ENCODE data around the gene MUC4. TPM values are rescaled to one million over a fixed set of nuclear protein-coding genes. Genes with fewer than 3 reads are reported as not detected.
"Not testable (repeated sequence)": the region's sequence is repeated elsewhere in the genome, so short reads cannot be mapped to it uniquely, and the experiment has no call there.

The MUC4 gene
- polyA plus RNA-seq, 1 donor from 2014 or later: not detected

DNA sequence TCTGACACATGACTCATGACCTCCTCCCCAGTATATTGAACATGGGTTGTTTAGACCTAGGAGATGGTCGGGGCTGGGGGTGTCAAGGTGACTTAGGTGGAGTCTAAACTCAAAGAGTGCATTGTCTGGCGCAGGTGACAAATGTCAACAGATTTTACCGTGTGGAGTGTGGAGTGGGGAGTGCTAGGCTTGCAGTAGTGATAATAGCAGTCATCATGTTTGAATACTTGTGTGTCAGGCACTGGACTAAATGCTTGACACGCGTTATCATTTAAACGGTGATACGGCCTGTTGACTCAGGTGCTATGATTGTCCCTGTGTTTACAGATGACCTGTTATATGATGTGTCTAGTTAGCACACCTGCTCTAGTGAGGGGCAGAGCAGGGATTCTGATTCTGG lies 60.2 kb downstream of the MUC4 start:
- no peaks in the 10 kb centered on the region for H3K9me3 ChIP-seq (ENCODE audit: low read length)
- H2AFZ ChIP-seq (ENCODE audit: low read depth, low read length): no peak overlapping the region
- H3K4me3 ChIP-seq (ENCODE audit: low read length): no peak overlapping the region
- H4K20me1 ChIP-seq (ENCODE audit: insufficient read depth): no peaks in the 10 kb centered on the region
- H3K79me2 ChIP-seq (replicated peaks; ENCODE audit: insufficient read depth, low read length): no peaks in the 10 kb centered on the region
- H3K27ac ChIP-seq (ENCODE audit: low read length): no peak overlapping the region
- H3K36me3 ChIP-seq (ENCODE audit: insufficient read depth, low read length): no peaks in the 10 kb centered on the region
- H3K9ac ChIP-seq (ENCODE audit: low read length): no peak overlapping the region
- no peaks in the 10 kb centered on the region for H3K9me2 ChIP-seq (ENCODE audit: insufficient read depth, low read length)
- H3F3A ChIP-seq (ENCODE audit: insufficient read depth, low read length, poor library complexity, severe bottlenecking): no peaks in the 10 kb centered on the region
- no peak for TF ChIP-seq EP300 (conservative IDR thresholded peaks at IDR 0.05; ENCODE audit: poor library complexity, severe bottlenecking)
- no peak for TF ChIP-seq MXI1 (conservative IDR thresholded peaks at IDR 0.05; ENCODE audit: poor library complexity, severe bottlenecking)
- no peak overlapping the region for H3K4me2 ChIP-seq (ENCODE audit: low read length)
- no peaks in the 10 kb centered on the region for H3K27me3 ChIP-seq (ENCODE audit: insufficient read depth, low read depth, low read length)

GRCh38 chr3:195750797-195751520 lies 60.8 kb downstream of the MUC4 start:
- no peak for TF ChIP-seq TAF1 (IDR thresholded peaks at IDR 0.05; ENCODE audit: low read depth)
- no peak for TF ChIP-seq POLR2AphosphoS5 (IDR thresholded peaks at IDR 0.05)
- no peak for TF ChIP-seq EP300 (conservative IDR thresholded peaks at IDR 0.05; ENCODE audit: poor library complexity, severe bottlenecking)
- TF ChIP-seq, protein P1, sequence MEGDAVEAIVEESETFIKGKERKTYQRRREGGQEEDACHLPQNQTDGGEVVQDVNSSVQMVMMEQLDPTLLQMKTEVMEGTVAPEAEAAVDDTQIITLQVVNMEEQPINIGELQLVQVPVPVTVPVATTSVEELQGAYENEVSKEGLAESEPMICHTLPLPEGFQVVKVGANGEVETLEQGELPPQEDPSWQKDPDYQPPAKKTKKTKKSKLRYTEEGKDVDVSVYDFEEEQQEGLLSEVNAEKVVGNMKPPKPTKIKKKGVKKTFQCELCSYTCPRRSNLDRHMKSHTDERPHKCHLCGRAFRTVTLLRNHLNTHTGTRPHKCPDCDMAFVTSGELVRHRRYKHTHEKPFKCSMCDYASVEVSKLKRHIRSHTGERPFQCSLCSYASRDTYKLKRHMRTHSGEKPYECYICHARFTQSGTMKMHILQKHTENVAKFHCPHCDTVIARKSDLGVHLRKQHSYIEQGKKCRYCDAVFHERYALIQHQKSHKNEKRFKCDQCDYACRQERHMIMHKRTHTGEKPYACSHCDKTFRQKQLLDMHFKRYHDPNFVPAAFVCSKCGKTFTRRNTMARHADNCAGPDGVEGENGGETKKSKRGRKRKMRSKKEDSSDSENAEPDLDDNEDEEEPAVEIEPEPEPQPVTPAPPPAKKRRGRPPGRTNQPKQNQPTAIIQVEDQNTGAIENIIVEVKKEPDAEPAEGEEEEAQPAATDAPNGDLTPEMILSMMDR (IDR thresholded peaks at IDR 0.05; ENCODE audit: poor library complexity, severe bottlenecking): no peak
- no peak for TF ChIP-seq SMC3 (conservative IDR thresholded peaks at IDR 0.05; ENCODE audit: poor library complexity)
- TF ChIP-seq, protein P2, sequence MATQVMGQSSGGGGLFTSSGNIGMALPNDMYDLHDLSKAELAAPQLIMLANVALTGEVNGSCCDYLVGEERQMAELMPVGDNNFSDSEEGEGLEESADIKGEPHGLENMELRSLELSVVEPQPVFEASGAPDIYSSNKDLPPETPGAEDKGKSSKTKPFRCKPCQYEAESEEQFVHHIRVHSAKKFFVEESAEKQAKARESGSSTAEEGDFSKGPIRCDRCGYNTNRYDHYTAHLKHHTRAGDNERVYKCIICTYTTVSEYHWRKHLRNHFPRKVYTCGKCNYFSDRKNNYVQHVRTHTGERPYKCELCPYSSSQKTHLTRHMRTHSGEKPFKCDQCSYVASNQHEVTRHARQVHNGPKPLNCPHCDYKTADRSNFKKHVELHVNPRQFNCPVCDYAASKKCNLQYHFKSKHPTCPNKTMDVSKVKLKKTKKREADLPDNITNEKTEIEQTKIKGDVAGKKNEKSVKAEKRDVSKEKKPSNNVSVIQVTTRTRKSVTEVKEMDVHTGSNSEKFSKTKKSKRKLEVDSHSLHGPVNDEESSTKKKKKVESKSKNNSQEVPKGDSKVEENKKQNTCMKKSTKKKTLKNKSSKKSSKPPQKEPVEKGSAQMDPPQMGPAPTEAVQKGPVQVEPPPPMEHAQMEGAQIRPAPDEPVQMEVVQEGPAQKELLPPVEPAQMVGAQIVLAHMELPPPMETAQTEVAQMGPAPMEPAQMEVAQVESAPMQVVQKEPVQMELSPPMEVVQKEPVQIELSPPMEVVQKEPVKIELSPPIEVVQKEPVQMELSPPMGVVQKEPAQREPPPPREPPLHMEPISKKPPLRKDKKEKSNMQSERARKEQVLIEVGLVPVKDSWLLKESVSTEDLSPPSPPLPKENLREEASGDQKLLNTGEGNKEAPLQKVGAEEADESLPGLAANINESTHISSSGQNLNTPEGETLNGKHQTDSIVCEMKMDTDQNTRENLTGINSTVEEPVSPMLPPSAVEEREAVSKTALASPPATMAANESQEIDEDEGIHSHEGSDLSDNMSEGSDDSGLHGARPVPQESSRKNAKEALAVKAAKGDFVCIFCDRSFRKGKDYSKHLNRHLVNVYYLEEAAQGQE (IDR thresholded peaks at IDR 0.05; ENCODE audit: borderline replicate concordance): no peak
- no peak for TF ChIP-seq MXI1 (conservative IDR thresholded peaks at IDR 0.05; ENCODE audit: poor library complexity, severe bottlenecking)
- no peak for TF ChIP-seq EZH2 (IDR thresholded peaks at IDR 0.05; ENCODE audit: borderline replicate concordance, insufficient read depth, low read length, poor library complexity, severe bottlenecking)
- TF ChIP-seq RAD21 (conservative IDR thresholded peaks at IDR 0.05): no peak
- H3K4me3 ChIP-seq (ENCODE audit: low read length): no peak overlapping the region
- no peaks in the 10 kb centered on the region for H3F3A ChIP-seq (ENCODE audit: insufficient read depth, low read length, poor library complexity, severe bottlenecking)
- no peaks in the 10 kb centered on the region for H3K9me2 ChIP-seq (ENCODE audit: insufficient read depth, low read length)
- H3K27me3 ChIP-seq (ENCODE audit: insufficient read depth, low read depth, low read length): no peaks in the 10 kb centered on the region
- H3K9me3 ChIP-seq (ENCODE audit: low read length): no peaks in the 10 kb centered on the region
- no peak overlapping the region for H3K9ac ChIP-seq (ENCODE audit: low read length)
- no peak overlapping the region for H2AFZ ChIP-seq (ENCODE audit: low read depth, low read length)
- H3K4me2 ChIP-seq (ENCODE audit: low read length): no peak overlapping the region
- H3K79me2 ChIP-seq (replicated peaks; ENCODE audit: insufficient read depth, low read length): no peaks in the 10 kb centered on the region
- H3K36me3 ChIP-seq (ENCODE audit: insufficient read depth, low read length): no peaks in the 10 kb centered on the region
- H3K27ac ChIP-seq (ENCODE audit: low read length): no peak overlapping the region
- no peaks in the 10 kb centered on the region for H4K20me1 ChIP-seq (ENCODE audit: insufficient read depth)

DNA sequence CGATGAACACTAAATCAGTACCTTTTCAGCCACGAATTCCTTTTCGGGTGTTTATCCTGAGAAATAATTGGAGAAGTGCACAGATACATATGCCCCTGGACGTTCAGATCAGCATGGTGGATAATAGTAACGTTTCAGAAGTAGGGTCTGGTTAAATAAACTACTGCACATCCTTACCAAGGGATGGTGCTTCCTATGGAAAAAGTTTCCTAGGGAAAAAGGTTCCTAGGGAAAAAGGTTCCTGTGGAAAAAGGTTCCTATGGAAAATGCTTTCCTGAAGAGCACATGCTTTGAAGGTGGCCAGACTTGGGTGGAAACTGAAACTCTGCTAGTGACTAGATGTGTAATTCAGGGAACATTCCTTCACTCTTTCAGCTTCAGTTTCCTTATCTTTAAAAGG lies 62.6 kb downstream of the MUC4 start:
- H3K4me3 ChIP-seq (ENCODE audit: low read length); H3K9ac ChIP-seq (ENCODE audit: low read length); H3K36me3 ChIP-seq (ENCODE audit: insufficient read depth, low read length); H3F3A ChIP-seq (ENCODE audit: insufficient read depth, low read length, poor library complexity, severe bottlenecking); H3K27ac ChIP-seq (ENCODE audit: low read length); H4K20me1 ChIP-seq (ENCODE audit: insufficient read depth); H3K79me2 ChIP-seq (replicated peaks; ENCODE audit: insufficient read depth, low read length); H3K9me3 ChIP-seq (ENCODE audit: low read length); H3K9me2 ChIP-seq (ENCODE audit: insufficient read depth, low read length); H2AFZ ChIP-seq (ENCODE audit: low read depth, low read length); H3K4me2 ChIP-seq (ENCODE audit: low read length); H3K27me3 ChIP-seq (ENCODE audit: insufficient read depth, low read depth, low read length): not testable (repeated sequence)
